ENCODE data around the gene CCDC73. TPM values are rescaled to one million over a fixed set of nuclear protein-coding genes. Genes with fewer than 3 reads are reported as not detected.
A peak's percentile ranks its signal among the peaks of the same experiment; 100 is the strongest.

The CCDC73 gene
- total and polyA plus RNA-seq, 11 donors: 0.01 TPM; not detected in 10

- no peak overlapping the region for H3K27ac ChIP-seq
- no peaks in the 10 kb centered on the region for H3K9me3 ChIP-seq
- intact Hi-C loops (cut with DNase I): loop anchor here in 3 of 10 donors (10.0 kb wide), 3 partner anchors 185 to 245 kb away; no protein-coding TSS in a partner anchor
- H3K36me3 ChIP-seq: no peaks in the 10 kb centered on the region
- 58 to 83% (median 69%) methylated on average over 4 of the region's 4 CpGs for WGBS, 4 donors
- no peaks in the 10 kb centered on the region for H3K4me1 ChIP-seq
- DNase-seq (no peak), ATAC-seq (no peak)
- no peak for TF ChIP-seq POLR2A (IDR thresholded peaks at IDR 0.05)
- TF ChIP-seq CTCF (IDR thresholded peaks at IDR 0.05): no peak
- no peak overlapping the region for H3K4me3 ChIP-seq
- H3K27me3 ChIP-seq: peaks cover 0 to 11% (median 0%) of the 10 kb centered on the region in 9 donors
Measured at GRCh38 chr11:32569313-32569881, 225.1 kb downstream of the CCDC73 start.

GRCh38 chr11:32567154-32567553 lies 227.3 kb downstream of the CCDC73 start:
- intact Hi-C loops (cut with DNase I): loop anchor here in 3 of 10 donors (10.0 kb wide), 3 partner anchors 182 to 242 kb away; no protein-coding TSS in a partner anchor
- 68 to 98% (median 89%) methylated on average over 1 of the region's 1 CpG for WGBS, 4 donors

GRCh38 chr11:32566517-32566916 lies 227.9 kb downstream of the CCDC73 start:
- no peaks in the 10 kb centered on the region for H3K4me1 ChIP-seq
- no peak for DNase-seq
- ATAC-seq: no peak
- no peak overlapping the region for H3K4me3 ChIP-seq
- H3K27ac ChIP-seq: no peak overlapping the region
- H3K36me3 ChIP-seq: no peaks in the 10 kb centered on the region
- intact Hi-C loops (cut with DNase I): loop anchor here in 3 of 10 donors (10.0 kb wide), 3 partner anchors 182 to 242 kb away; no protein-coding TSS in a partner anchor
- TF ChIP-seq POLR2A (IDR thresholded peaks at IDR 0.05) (no peak), CTCF (IDR thresholded peaks at IDR 0.05) (no peak)
- 79 to 88% (median 83%) methylated on average over 2 of the region's 2 CpGs for WGBS, 4 donors
- no peaks in the 10 kb centered on the region for H3K9me3 ChIP-seq
- H3K27me3 ChIP-seq: peaks cover 0 to 8% (median 0%) of the 10 kb centered on the region in 9 donors

More at GRCh38 chr11:32567154-32567553, 227.3 kb downstream of the CCDC73 start:
- H3K27me3 ChIP-seq: peaks cover 0 to 11% (median 0%) of the 10 kb centered on the region in 9 donors
- no peak overlapping the region for H3K4me3 ChIP-seq
- ATAC-seq (no peak), DNase-seq (no peak)
- H3K36me3 ChIP-seq: no peaks in the 10 kb centered on the region
- no peak for TF ChIP-seq POLR2A (IDR thresholded peaks at IDR 0.05)
- peak overlapping the region in 1 of 12 donors; percentile 9 for H3K27ac ChIP-seq
- H3K4me1 ChIP-seq: no peaks in the 10 kb centered on the region
- no peaks in the 10 kb centered on the region for H3K9me3 ChIP-seq

- no peaks in the 10 kb centered on the region for H3K27me3 ChIP-seq
- no peak for DNase-seq
- ATAC-seq: peak in 2 of 4 donors; percentile 36 to 52
- H3K4me1 ChIP-seq: no peaks in the 10 kb centered on the region
- 41 to 64% (median 57%) methylated on average over 3 of the region's 3 CpGs for WGBS, 4 donors
- H3K27ac ChIP-seq: no peak overlapping the region
- TF ChIP-seq CTCF (IDR thresholded peaks at IDR 0.05) (no peak), POLR2A (IDR thresholded peaks at IDR 0.05) (no peak)
- intact Hi-C loops (cut with DNase I): loop anchor here in 3 of 10 donors (10.0 kb wide), 3 partner anchors 179 to 239 kb away; no protein-coding TSS in a partner anchor
- no peak overlapping the region for H3K4me3 ChIP-seq
- no peaks in the 10 kb centered on the region for H3K9me3 ChIP-seq
- no peaks in the 10 kb centered on the region for H3K36me3 ChIP-seq
Measured at GRCh38 chr11:32563600-32563959, 230.9 kb downstream of the CCDC73 start.
